Measurements from ENCODE around the gene CD302.

DNA sequence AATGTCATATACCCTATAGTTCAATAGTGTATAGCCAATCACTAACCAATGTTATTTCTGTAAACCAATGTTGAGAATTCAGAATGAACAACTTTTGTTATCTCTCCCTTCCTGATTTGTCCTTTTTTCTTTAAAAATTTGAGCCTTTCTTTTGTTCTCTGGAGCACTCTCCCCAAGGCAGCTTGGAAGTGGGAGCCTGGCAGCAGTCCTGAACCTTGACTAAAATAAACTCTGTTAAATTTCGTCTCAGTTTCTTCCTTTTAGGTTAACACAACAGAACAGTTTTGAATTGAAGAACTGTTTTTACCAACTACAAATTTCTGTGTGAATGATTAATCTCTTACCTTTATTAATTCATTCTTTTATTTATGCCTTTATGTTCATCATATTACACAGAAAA, 35.9 kb downstream of the CD302 start:
- TF ChIP-seq CTCF (IDR thresholded peaks at IDR 0.05; ENCODE audit: poor library complexity, severe bottlenecking) (no peak), RAD21 (conservative IDR thresholded peaks at IDR 0.05) (no peak)
- TF ChIP-seq, protein P1, sequence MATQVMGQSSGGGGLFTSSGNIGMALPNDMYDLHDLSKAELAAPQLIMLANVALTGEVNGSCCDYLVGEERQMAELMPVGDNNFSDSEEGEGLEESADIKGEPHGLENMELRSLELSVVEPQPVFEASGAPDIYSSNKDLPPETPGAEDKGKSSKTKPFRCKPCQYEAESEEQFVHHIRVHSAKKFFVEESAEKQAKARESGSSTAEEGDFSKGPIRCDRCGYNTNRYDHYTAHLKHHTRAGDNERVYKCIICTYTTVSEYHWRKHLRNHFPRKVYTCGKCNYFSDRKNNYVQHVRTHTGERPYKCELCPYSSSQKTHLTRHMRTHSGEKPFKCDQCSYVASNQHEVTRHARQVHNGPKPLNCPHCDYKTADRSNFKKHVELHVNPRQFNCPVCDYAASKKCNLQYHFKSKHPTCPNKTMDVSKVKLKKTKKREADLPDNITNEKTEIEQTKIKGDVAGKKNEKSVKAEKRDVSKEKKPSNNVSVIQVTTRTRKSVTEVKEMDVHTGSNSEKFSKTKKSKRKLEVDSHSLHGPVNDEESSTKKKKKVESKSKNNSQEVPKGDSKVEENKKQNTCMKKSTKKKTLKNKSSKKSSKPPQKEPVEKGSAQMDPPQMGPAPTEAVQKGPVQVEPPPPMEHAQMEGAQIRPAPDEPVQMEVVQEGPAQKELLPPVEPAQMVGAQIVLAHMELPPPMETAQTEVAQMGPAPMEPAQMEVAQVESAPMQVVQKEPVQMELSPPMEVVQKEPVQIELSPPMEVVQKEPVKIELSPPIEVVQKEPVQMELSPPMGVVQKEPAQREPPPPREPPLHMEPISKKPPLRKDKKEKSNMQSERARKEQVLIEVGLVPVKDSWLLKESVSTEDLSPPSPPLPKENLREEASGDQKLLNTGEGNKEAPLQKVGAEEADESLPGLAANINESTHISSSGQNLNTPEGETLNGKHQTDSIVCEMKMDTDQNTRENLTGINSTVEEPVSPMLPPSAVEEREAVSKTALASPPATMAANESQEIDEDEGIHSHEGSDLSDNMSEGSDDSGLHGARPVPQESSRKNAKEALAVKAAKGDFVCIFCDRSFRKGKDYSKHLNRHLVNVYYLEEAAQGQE (IDR thresholded peaks at IDR 0.05; ENCODE audit: borderline replicate concordance), result no peak

Data from neural cell (in vitro differentiated cells).